Lung (tissue), 12 donors: ENCODE data around the gene CETN3. TPM values are rescaled to one million over a fixed set of nuclear protein-coding genes. Genes with fewer than 3 reads are reported as not detected.

ENCODE experiments used
- ATAC-seq: fragments of 200-7000 bp; cut with Tn5 transposase; one replicate; pipeline ENCODE4 v1.9.1; 2020; ENCODE audit warnings: moderate number of reproducible peaks; ENCODE audit not compliant: insufficient read depth, low FRiP score
- DNase-seq, 3 donors: peaks; one replicate each; pipeline ENCODE4 v3.0.0-alpha.2; 2013 to 2017
- H3K27ac ChIP-seq, 2 donors: one replicate each; pipeline ENCODE4 v1.5.1; 2013; ENCODE audit warnings: mild to moderate bottlenecking in 2 of 2, moderate library complexity in 2 of 2, control low read depth in 1 of 2, inconsistent platforms in 1 of 2, low read depth in 1 of 2, low read length in 1 of 2
- H3K27me3 ChIP-seq, 3 donors: one replicate each; pipeline ENCODE4 v1.5.1; 2013; ENCODE audit warnings: low read length in 2 of 3; ENCODE audit not compliant: control insufficient read depth in 3 of 3, insufficient read depth in 3 of 3
- H3K36me3 ChIP-seq, 4 donors: one replicate each; pipeline ENCODE4 v1.5.1; 2013; ENCODE audit warnings: low read length in 4 of 4, mild to moderate bottlenecking in 1 of 4, moderate library complexity in 1 of 4; ENCODE audit not compliant: control insufficient read depth in 4 of 4, insufficient read depth in 4 of 4
- H3K4me1 ChIP-seq, 5 donors: one replicate each; pipeline ENCODE4 v1.5.1; 2013; ENCODE audit warnings: low read length in 5 of 5, mild to moderate bottlenecking in 2 of 5, moderate library complexity in 1 of 5; ENCODE audit not compliant: control insufficient read depth in 5 of 5, insufficient read depth in 5 of 5
- H3K4me3 ChIP-seq: one replicate; pipeline ENCODE4 v1.5.1; 2013; ENCODE audit warnings: mild to moderate bottlenecking, control low read depth, moderate library complexity
- H3K9ac ChIP-seq, 2 donors: one replicate each; pipeline ENCODE4 v1.5.1; 2013; ENCODE audit warnings: low read length in 2 of 2, control low read depth in 1 of 2; ENCODE audit not compliant: insufficient read depth in 1 of 2
- H3K9me3 ChIP-seq, 4 donors: one replicate each; pipeline ENCODE4 v1.5.1; 2013; ENCODE audit warnings: low read length in 3 of 4, mild to moderate bottlenecking in 1 of 4, moderate library complexity in 1 of 4; ENCODE audit not compliant: control insufficient read depth in 4 of 4, insufficient read depth in 3 of 4
- WGBS, 2 donors: extraction: QIAGEN DNeasy Blood & Tissue Kit; methylation state at CpG; one replicate each; pipeline ENCODE4 v1.1.7; 2013; 5-methylcytosine and 5-hydroxymethylcytosine counted together
- polyA plus RNA-seq, 2 donors: library from polyadenylated mRNA; stranded (reverse); fragments of 200-250 nt; gene quantifications; one replicate each; pipeline ENCODE4 v1.2.1, GENCODE V29; 2013
- total RNA-seq, 2 donors: library from RNA; depleted of rRNA in 1 of 2; stranded (reverse); fragments of >200 nt in 1 of 2; gene quantifications; one replicate each; pipeline ENCODE4 v1.2.1, GENCODE V29; 2014 to 2021
- TF ChIP-seq, protein P1 (sequence below): IDR thresholded peaks from 2 replicates; pipeline ENCODE4 v1.5.1; 2012; ENCODE audit warnings: mild to moderate bottlenecking; ENCODE audit errors: control extremely low read depth, extremely low read depth
- donor health status: control.
- donor health status: control.
- donor health status: Bipolar disorder and iron deficiency.
- donor health status: healthy.
- donor health status: DM: yes; HTN: yes; CAD: no.

The CETN3 gene
- total and polyA plus RNA-seq, 4 donors = 15.7 to 43.8 (median 22.0) TPM

DNA sequence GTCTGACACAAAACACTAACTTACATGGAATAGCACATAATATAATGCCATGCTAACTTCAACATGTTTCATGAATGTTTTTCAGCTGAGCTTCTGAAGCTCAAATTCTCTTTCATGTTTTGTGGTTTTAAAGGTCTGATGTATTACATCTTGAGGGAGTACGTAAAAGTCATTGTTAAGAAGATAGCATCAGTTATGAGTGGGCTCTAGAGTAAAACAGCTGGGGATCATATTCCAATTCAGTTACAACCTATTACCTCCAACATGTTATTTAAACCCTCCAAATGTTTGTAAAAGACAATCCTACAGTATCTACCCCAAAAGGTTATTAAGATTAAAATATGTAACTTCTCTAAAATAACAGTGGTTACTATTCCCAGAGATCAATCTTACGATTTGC, 19.2 kb downstream of the CETN3 start:
- peaks cover 0 to 6% (median 2%) of the 10 kb centered on the region in 4 donors for H3K36me3 ChIP-seq
- no peaks in the 10 kb centered on the region for H3K9me3 ChIP-seq
- TF ChIP-seq, protein P1, sequence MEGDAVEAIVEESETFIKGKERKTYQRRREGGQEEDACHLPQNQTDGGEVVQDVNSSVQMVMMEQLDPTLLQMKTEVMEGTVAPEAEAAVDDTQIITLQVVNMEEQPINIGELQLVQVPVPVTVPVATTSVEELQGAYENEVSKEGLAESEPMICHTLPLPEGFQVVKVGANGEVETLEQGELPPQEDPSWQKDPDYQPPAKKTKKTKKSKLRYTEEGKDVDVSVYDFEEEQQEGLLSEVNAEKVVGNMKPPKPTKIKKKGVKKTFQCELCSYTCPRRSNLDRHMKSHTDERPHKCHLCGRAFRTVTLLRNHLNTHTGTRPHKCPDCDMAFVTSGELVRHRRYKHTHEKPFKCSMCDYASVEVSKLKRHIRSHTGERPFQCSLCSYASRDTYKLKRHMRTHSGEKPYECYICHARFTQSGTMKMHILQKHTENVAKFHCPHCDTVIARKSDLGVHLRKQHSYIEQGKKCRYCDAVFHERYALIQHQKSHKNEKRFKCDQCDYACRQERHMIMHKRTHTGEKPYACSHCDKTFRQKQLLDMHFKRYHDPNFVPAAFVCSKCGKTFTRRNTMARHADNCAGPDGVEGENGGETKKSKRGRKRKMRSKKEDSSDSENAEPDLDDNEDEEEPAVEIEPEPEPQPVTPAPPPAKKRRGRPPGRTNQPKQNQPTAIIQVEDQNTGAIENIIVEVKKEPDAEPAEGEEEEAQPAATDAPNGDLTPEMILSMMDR = no peak
- WGBS, 2 donors = 87 to 88% methylated on average over 2 of the region's 2 CpGs
- H3K4me1 ChIP-seq = peaks cover 0 to 5% (median 4%) of the 10 kb centered on the region in 5 donors
- no peak for DNase-seq
- ATAC-seq = no peak
- H3K4me3 ChIP-seq = no peak overlapping the region
- no peak overlapping the region for H3K27ac ChIP-seq
- peaks cover 0 to 3% (median 0%) of the 10 kb centered on the region in 3 donors for H3K27me3 ChIP-seq
- H3K9ac ChIP-seq = no peak overlapping the region

- ATAC-seq = no peak
- WGBS, 2 donors = 62 to 67% methylated on average over 3 of the region's 3 CpGs
- TF ChIP-seq, protein P1 = no peak
Measured at GRCh38 chr5:90387508-90387907, 22.0 kb downstream of the CETN3 start.

GRCh38 chr5:90386099-90386710, 23.4 kb downstream of the CETN3 start:
- Histone ChIP-seq H3K9ac (no peak overlapping the region), H3K9me3 (peaks cover 0 to 2% (median 0%) of the 10 kb centered on the region in 4 donors), H3K4me1 (peaks cover 0 to 5% (median 4%) of the 10 kb centered on the region in 5 donors), H3K27ac (no peak overlapping the region), H3K4me3 (no peak overlapping the region), H3K27me3 (peaks cover 0 to 3% (median 0%) of the 10 kb centered on the region in 3 donors), H3K36me3 (no peaks in the 10 kb centered on the region)
- TF ChIP-seq, protein P1 = no peak
- DNase-seq (peak in 2 of 3 donors; percentile 48 to 53), ATAC-seq (no peak)
- 92 to 98% methylated on average over 1 of the region's 1 CpG for WGBS, 2 donors

More at GRCh38 chr5:90387508-90387907, 22.0 kb downstream of the CETN3 start:
- H3K4me1 ChIP-seq = peaks cover 0 to 5% (median 4%) of the 10 kb centered on the region in 5 donors
- H3K36me3 ChIP-seq = peaks cover 0 to 3% (median 0%) of the 10 kb centered on the region in 4 donors
- H3K4me3 ChIP-seq = no peak overlapping the region
- peaks cover 0 to 3% (median 0%) of the 10 kb centered on the region in 3 donors for H3K27me3 ChIP-seq
- H3K9me3 ChIP-seq = peaks cover 0 to 2% (median 0%) of the 10 kb centered on the region in 4 donors
- no peak for DNase-seq
- no peak overlapping the region for H3K9ac ChIP-seq
- H3K27ac ChIP-seq = no peak overlapping the region

DNA sequence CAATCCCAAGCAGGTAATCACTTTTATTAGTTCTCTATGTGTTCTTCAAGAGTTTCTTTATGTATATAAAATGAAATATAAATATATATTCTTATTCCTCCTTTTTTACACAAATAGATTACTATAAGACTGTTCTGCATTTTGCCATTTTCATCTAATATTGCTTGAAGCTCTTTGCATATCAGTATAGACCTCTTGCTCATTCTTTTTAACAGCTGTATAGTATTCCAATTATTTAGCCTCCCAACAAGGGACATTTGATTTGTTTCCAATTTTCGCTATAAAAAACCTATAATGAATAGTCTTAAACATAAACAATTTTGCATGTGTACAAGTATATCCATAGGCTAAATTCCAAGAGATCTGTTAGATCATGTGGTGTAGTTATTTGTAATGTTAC, 25.2 kb downstream of the CETN3 start:
- peaks cover 0 to 3% (median 0%) of the 10 kb centered on the region in 3 donors for H3K27me3 ChIP-seq
- no peak for ATAC-seq
- 93 to 95% methylated on average over 1 of the region's 1 CpG for WGBS, 2 donors
- H3K9me3 ChIP-seq = peaks cover 0 to 2% (median 0%) of the 10 kb centered on the region in 4 donors
- H3K36me3 ChIP-seq = no peaks in the 10 kb centered on the region
- H3K27ac ChIP-seq = no peak overlapping the region
- no peak for DNase-seq
- no peaks in the 10 kb centered on the region for H3K4me1 ChIP-seq
- H3K4me3 ChIP-seq = no peak overlapping the region
- TF ChIP-seq, protein P1 = no peak
- H3K9ac ChIP-seq = no peak overlapping the region
